GM12891 (cell line): ENCODE results near the gene HOXB9.

Experiments
- PAX5 ChIP-seq: IDR thresholded peaks from 2 replicates; pipeline ENCODE4 v1.6.1; 2011; ENCODE audit warnings: low read length, moderate library complexity, mild to moderate bottlenecking; ENCODE audit not compliant: insufficient read depth, severe bottlenecking
- POLR2A ChIP-seq: IDR thresholded peaks from 2 replicates; pipeline ENCODE4 v1.6.1; 2011; ENCODE audit warnings: low read depth, low read length, control low read depth
- POLR2AphosphoS5 ChIP-seq: IDR thresholded peaks from 2 replicates; pipeline ENCODE4 v1.6.1; 2011; ENCODE audit warnings: low read depth, low read length, control low read depth
- POU2F2 ChIP-seq: IDR thresholded peaks from 2 replicates; pipeline ENCODE4 v1.6.1; 2011; ENCODE audit warnings: low read depth, mild to moderate bottlenecking, control low read depth, low read length, moderate library complexity
- SPI1 ChIP-seq: IDR thresholded peaks from 2 replicates; pipeline ENCODE4 v1.6.1; 2011; ENCODE audit warnings: low read depth, low read length, control low read depth
- TAF1 ChIP-seq: IDR thresholded peaks from 2 replicates; pipeline ENCODE4 v1.6.1; 2011; ENCODE audit warnings: low read depth, low read length, control low read depth

- TF ChIP-seq POLR2A (no peak), TAF1 (no peak), POLR2AphosphoS5 (no peak), SPI1 (no peak), POU2F2 (no peak), PAX5 (no peak)
These were observed 1.7 kb upstream of the HOXB9 start for GRCh38 chr17:48627623-48628521.
